Gastroesophageal sphincter (tissue), 4 donors: Measurements from ENCODE around the gene TSTD2. TPM values are rescaled to one million over a fixed set of nuclear protein-coding genes. Genes with fewer than 3 reads are reported as not detected.
A peak's percentile ranks its signal among the peaks of the same experiment; 100 is the strongest.

ENCODE experiments used
- ATAC-seq: fragments of 150-250 bp; one replicate; pipeline ENCODE4 v1.9.1; 2016; ENCODE audit warnings: mild to moderate bottlenecking, moderate library complexity
- H3K27ac ChIP-seq, 4 donors: fragments of 200-600 bp; sonication (generic) in 3 of 4; 1 replicate in 3 of 4; 2 replicates in 1 of 4; pipeline ENCODE4 v1.5.1; 2016 to 2019
- H3K27me3 ChIP-seq: fragments of 200-600 bp; sonication (generic); one replicate; pipeline ENCODE4 v1.5.1; 2019
- H3K36me3 ChIP-seq, 2 donors: fragments of 200-600 bp; sonication (generic); one replicate each; pipeline ENCODE4 v1.5.1; 2019; ENCODE audit warnings: control low read depth in 1 of 2
- H3K4me1 ChIP-seq, 3 donors: fragments of 200-600 bp; sonication (generic); 1 replicate in 2 of 3; 2 replicates in 1 of 3; pipeline ENCODE4 v1.5.1; 2016 to 2019; ENCODE audit warnings: control low read depth in 2 of 3
- H3K4me3 ChIP-seq, 2 donors: fragments of 200-600 bp; sonication (generic); one replicate each; pipeline ENCODE4 v1.5.1; 2019; ENCODE audit warnings: mild to moderate bottlenecking in 1 of 2, moderate library complexity in 1 of 2
- H3K9me3 ChIP-seq, 3 donors: fragments of 200-600 bp; sonication (generic); one replicate each; pipeline ENCODE4 v1.5.1; 2017 to 2019; ENCODE audit warnings: control low read depth in 2 of 3
- CTCF ChIP-seq, 4 experiments: fragments of 200-600 bp in 2 of 4; fragments of 450-650 bp in 2 of 4; sonication (generic) in 1 of 4; IDR thresholded peaks; one replicate each; pipeline ENCODE4 v1.5.1; 2017 to 2019; ENCODE audit warnings: antibody characterized with exemption in 4 of 4, mild to moderate bottlenecking in 2 of 4, moderate library complexity in 2 of 4
- EP300 ChIP-seq: sonication (generic); formaldehyde crosslinking; IDR thresholded peaks from one replicate; pipeline ENCODE4 v1.6.1; 2017; ENCODE audit warnings: antibody characterized with exemption, mild to moderate bottlenecking
- POLR2A ChIP-seq, 2 donors: fragments of 450-650 bp; IDR thresholded peaks; one replicate each; pipeline ENCODE4 v1.6.1; 2017; ENCODE audit warnings: antibody characterized with exemption in 2 of 2, mild to moderate bottlenecking in 2 of 2, moderate library complexity in 1 of 2
- POLR2AphosphoS5 ChIP-seq: sonication (generic); formaldehyde crosslinking; IDR thresholded peaks from one replicate; pipeline ENCODE4 v1.6.1; 2017; ENCODE audit warnings: antibody characterized with exemption
- WGBS, 2 donors: methylation state at CpG; one replicate each; pipeline ENCODE4 v1.1.5; 2018; ENCODE audit warnings: low coverage in 1 of 2; 5-methylcytosine and 5-hydroxymethylcytosine counted together
- total RNA-seq, 4 donors: library from RNA; depleted of rRNA; stranded (reverse); fragments of >200 nt; gene quantifications; one replicate each; pipeline ENCODE4 v1.1.0, GENCODE V29; 2016

Gene TSTD2
- total RNA-seq, 4 donors from 2014 or later, result 20.0 to 33.8 (median 30.8) TPM

GRCh38 chr9:97600531-97601227 is 32.5 kb downstream of the TSTD2 start:
- Histone ChIP-seq H3K4me1 (peaks cover 8 to 39% (median 10%) of the 10 kb centered on the region in 3 donors), H3K36me3 (peaks cover 0 to 70% of the 10 kb centered on the region in 2 donors), H3K27me3 (no peaks in the 10 kb centered on the region), H3K9me3 (no peaks in the 10 kb centered on the region), H3K27ac (no peak overlapping the region), H3K4me3 (no peak overlapping the region)
- TF ChIP-seq CTCF (IDR thresholded peaks at IDR 0.05), result no peak
- TF ChIP-seq POLR2AphosphoS5, result no peak
- WGBS, 2 donors, result 91 to 100% methylated on average over 4 to 5 of the region's 8 CpGs
- ATAC-seq, result no peak

- H3K4me1 ChIP-seq, result peaks cover 8 to 50% (median 10%) of the 10 kb centered on the region in 3 donors
- TF ChIP-seq POLR2AphosphoS5 (no peak), POLR2A (IDR thresholded peaks at IDR 0.05) (no peak), EP300 (no peak), CTCF (IDR thresholded peaks at IDR 0.05) (no peak)
- no peak for ATAC-seq
- peaks cover 0 to 57% of the 10 kb centered on the region in 2 donors for H3K36me3 ChIP-seq
- H3K27ac ChIP-seq, result peak overlapping the region in 2 of 4 donors; percentile 68 to 77
- 67 to 76% methylated on average over 6 of the region's 7 CpGs for WGBS, 2 donors
- H3K4me3 ChIP-seq, result no peak overlapping the region
- H3K9me3 ChIP-seq, result no peaks in the 10 kb centered on the region
- H3K27me3 ChIP-seq, result no peaks in the 10 kb centered on the region
Observed at GRCh38 chr9:97599314-97599846, 33.8 kb downstream of the TSTD2 start.

GRCh38 chr9:97598461-97599288 is 34.5 kb downstream of the TSTD2 start:
- ATAC-seq, result peak; percentile 67
- H3K27me3 ChIP-seq, result no peaks in the 10 kb centered on the region
- WGBS, 2 donors, result 20 to 21% methylated on average over 6 to 11 of the region's 11 CpGs

GRCh38 chr9:97596906-97597305 is 36.3 kb downstream of the TSTD2 start:
- WGBS, 2 donors, result 20 to 21% methylated on average over 3 to 4 of the region's 4 CpGs
- peaks cover 8 to 60% (median 10%) of the 10 kb centered on the region in 3 donors for H3K4me1 ChIP-seq
- H3K27me3 ChIP-seq, result no peaks in the 10 kb centered on the region
- H3K9me3 ChIP-seq, result no peaks in the 10 kb centered on the region
- H3K27ac ChIP-seq, result peak overlapping the region; percentile 68 to 77 (median 68)
- no peak for ATAC-seq
- no peak overlapping the region for H3K4me3 ChIP-seq
- peaks cover 0 to 48% of the 10 kb centered on the region in 2 donors for H3K36me3 ChIP-seq
- TF ChIP-seq POLR2A (IDR thresholded peaks at IDR 0.05) (no peak), POLR2AphosphoS5 (peak; percentile 12)

More at GRCh38 chr9:97598461-97599288, 34.5 kb downstream of the TSTD2 start:
- Histone ChIP-seq H3K36me3 (peaks cover 0 to 50% of the 10 kb centered on the region in 2 donors), H3K9me3 (no peaks in the 10 kb centered on the region), H3K4me1 (peaks cover 8 to 57% (median 10%) of the 10 kb centered on the region in 3 donors), H3K27ac (peak overlapping the region in 3 of 4 donors; percentile 6 to 77 (median 68)), H3K4me3 (no peak overlapping the region)
- TF ChIP-seq POLR2A (IDR thresholded peaks at IDR 0.05) (no peak), POLR2AphosphoS5 (peak; percentile 37), CTCF (IDR thresholded peaks at IDR 0.05) (peak; percentile 56 to 88 (median 83)), EP300 (no peak)

- H3K27me3 ChIP-seq, result no peaks in the 10 kb centered on the region
- TF ChIP-seq POLR2AphosphoS5, result peak; percentile 9
- TF ChIP-seq POLR2A (IDR thresholded peaks at IDR 0.05), result no peak
- TF ChIP-seq EP300, result no peak
- WGBS, 2 donors, result 51% methylated on average over 3 of the region's 11 CpGs; no CpG with 5 or more reads in 1 of the 2 donors
- H3K36me3 ChIP-seq, result peaks cover 0 to 34% of the 10 kb centered on the region in 2 donors
- no peak overlapping the region for H3K4me3 ChIP-seq
- no peaks in the 10 kb centered on the region for H3K9me3 ChIP-seq
- H3K4me1 ChIP-seq, result peaks cover 8 to 60% (median 10%) of the 10 kb centered on the region in 3 donors
- ATAC-seq, result peak; percentile 32
- peak overlapping the region; percentile 37 to 75 (median 59) for H3K27ac ChIP-seq
Observed at GRCh38 chr9:97594381-97594921, 38.7 kb downstream of the TSTD2 start.
